ENCODE results near the gene IGSF9. TPM values are rescaled to one million over a fixed set of nuclear protein-coding genes. Genes with fewer than 3 reads are reported as not detected.

IGSF9 gene
- total and polyA plus RNA-seq, 2 of the 4 experiments (the other 2 are of a cell fraction) = 0.05 TPM; not detected in 1

- ChIA-PET POLR2A (ENCODE audit: unreplicated experiment) (no interaction called here), CTCF (no interaction called here)
- Histone ChIP-seq H2AK5ac (ENCODE audit: low read depth, low read length) (no peak overlapping the region), H2BK15ac (ENCODE audit: low read depth, low read length) (no peak overlapping the region), H3K4ac (ENCODE audit: low read depth, low read length) (0 out of 2 replicates have a peak overlapping the region, but pooled peaks have one; percentile 18), H2BK5ac (ENCODE audit: low read depth, low read length, poor library complexity, severe bottlenecking) (no peak overlapping the region), H3K56ac (ENCODE audit: extremely low read depth, insufficient read depth, low read length) (no peak overlapping the region), H3K18ac (ENCODE audit: low read depth, low read length) (no peak overlapping the region), H4K20me1 (ENCODE audit: insufficient read depth, low read length) (peaks cover 31% of the 10 kb centered on the region), H3K27ac (ENCODE audit: insufficient read depth, low read length) (no peak overlapping the region), H2BK120ac (ENCODE audit: low read depth, low read length) (no peak overlapping the region), H3K9me3 (ENCODE audit: control insufficient read depth, insufficient read depth, low read length) (no peaks in the 10 kb centered on the region), H2BK20ac (ENCODE audit: low read depth, low read length) (no peak overlapping the region), H3K9ac (ENCODE audit: low read depth, low read length) (no peak overlapping the region), H3K27me3 (ENCODE audit: control insufficient read depth, insufficient read depth, low read length) (no peaks in the 10 kb centered on the region), H4K91ac (ENCODE audit: insufficient read depth, low read depth, low read length) (no peak overlapping the region), H3K4me1 (ENCODE audit: control insufficient read depth, insufficient read depth, low read length) (peaks cover 41% of the 10 kb centered on the region), H3K14ac (replicated peaks; ENCODE audit: low read depth, low read length) (no peak overlapping the region), H3K36me3 (ENCODE audit: control insufficient read depth, insufficient read depth, low read length) (peaks cover 14% of the 10 kb centered on the region), H3K79me1 (ENCODE audit: low read depth in 1 of 2, low read length in 2 of 2) (peaks cover 4 to 53% of the 10 kb centered on the region in 2 experiments), H2AK9ac (replicated peaks; ENCODE audit: low read depth, low read length, poor library complexity) (no peak overlapping the region), H3K23ac (ENCODE audit: low read depth, low read length) (no peak overlapping the region), H4K5ac (ENCODE audit: low read depth, low read length) (no peak overlapping the region), H3K4me2 (ENCODE audit: low read depth, low read length) (no peak overlapping the region), H2AFZ (replicated peaks; ENCODE audit: low read length, poor library complexity) (no peak overlapping the region), H4K8ac (ENCODE audit: low read depth in 2 of 2, low read length in 2 of 2) (no peak overlapping the region), H3K9me1 (ENCODE audit: insufficient read depth, low read length) (peaks cover 41% of the 10 kb centered on the region), H3K4me3 (ENCODE audit: insufficient read depth, low read depth, low read length) (no peak overlapping the region)
- intact Hi-C loops (cut with micrococcal nuclease) (no loop called here), in situ Hi-C loops (cut with MboI; ENCODE audit: low sequenced_read_pairs) (no loop called here), dilution Hi-C loops (cut with HindIII; ENCODE audit: low sequenced_read_pairs, unreplicated experiment) (no loop called here)
- WGBS, 2 experiments (ENCODE audit: extremely low coverage in 2 of 2, insufficient read length in 1 of 2) = 45% methylated on average over 2 of the region's 5 CpGs; no CpG with 5 or more reads in 1 of the 2 experiments
- BruUV-seq (replicated peaks) = no TSS peak
- ATAC-seq (ENCODE audit: low read depth) = no peak
- DNase-seq = no peak
- TF ChIP-seq BHLHE40 (IDR thresholded peaks at IDR 0.05; ENCODE audit: low read depth, low read length) (no peak), MXI1 (IDR thresholded peaks at IDR 0.05; ENCODE audit: borderline replicate concordance, low read depth, low read length) (no peak), NFE2L2 (IDR thresholded peaks at IDR 0.05; ENCODE audit: low read depth, low read length) (no peak), CHD1 (IDR thresholded peaks at IDR 0.05; ENCODE audit: low read depth, low read length) (no peak), SMC3 (IDR thresholded peaks at IDR 0.05; ENCODE audit: low read depth, low read length) (no peak), CTCF (conservative IDR thresholded peaks at IDR 0.05; ENCODE audit: low read depth, low read length) (no peak), POLR2A (IDR thresholded peaks at IDR 0.05; ENCODE audit: low read depth, low read length) (no peak), MAZ (IDR thresholded peaks at IDR 0.05; ENCODE audit: borderline replicate concordance, low read depth, low read length) (no peak), RAD21 (IDR thresholded peaks at IDR 0.05; ENCODE audit: low read length) (no peak), USF2 (IDR thresholded peaks at IDR 0.05; ENCODE audit: low read depth, low read length) (no peak)
Measured at GRCh38 chr1:159913451-159914192, 31.8 kb downstream of the IGSF9 start.

Data from IMR-90 (cell line).